Stimulated activated CD8-positive, alpha-beta memory T cell treated with anti-CD3 and anti-CD28 coated beads, Interleukin-4, amount 100 ng/mL, for 48 hours (primary cell): ENCODE data around the gene ROBO4.

Experiments
- DNase-seq: peaks from one replicate; pipeline ENCODE4 v3.0.0-alpha.2; 2020

Gene ROBO4

GRCh38 chr11:124839128-124839971, 58.3 kb downstream of the ROBO4 start:
- no peak for DNase-seq

- no peak for DNase-seq
These were observed 58.9 kb downstream of the ROBO4 start for GRCh38 chr11:124838805-124839127.

DNA sequence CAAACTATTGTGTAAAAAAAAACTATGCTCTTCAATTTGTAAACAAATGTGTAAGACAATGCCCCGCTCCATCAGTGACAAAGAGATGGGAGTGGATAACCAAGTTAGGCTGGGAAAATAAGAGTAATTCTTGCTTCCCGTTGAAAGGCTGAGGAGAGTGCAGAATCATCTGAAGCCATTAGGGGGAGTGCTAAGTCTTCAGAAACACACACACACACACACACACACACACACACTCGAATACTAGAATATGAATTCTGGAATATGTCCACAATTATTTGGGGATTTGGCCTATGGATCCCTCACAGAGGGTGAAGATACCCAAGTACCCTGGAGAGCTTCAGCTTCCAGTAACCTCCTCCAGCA, 60.2 kb downstream of the ROBO4 start:
- DNase-seq: no peak

DNA sequence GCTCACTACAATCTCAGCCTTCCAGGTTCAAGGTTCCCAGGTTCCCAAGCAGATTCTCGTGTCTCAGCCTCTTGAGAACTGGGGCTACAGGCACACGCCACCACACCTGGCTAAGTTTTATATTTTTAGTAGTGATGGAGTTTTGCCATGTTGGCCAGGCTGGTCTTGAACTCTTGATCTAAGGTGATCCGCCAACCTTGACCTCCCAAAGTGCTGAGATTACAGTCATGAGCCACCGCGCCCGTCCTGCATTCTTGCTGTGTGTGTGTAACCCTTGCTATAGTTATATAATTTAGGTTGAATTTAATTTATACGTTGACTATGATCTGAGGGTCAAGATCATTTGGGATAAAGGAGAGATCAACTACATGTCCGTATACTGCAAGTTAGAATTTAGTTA, 61.7 kb downstream of the ROBO4 start:
- no peak for DNase-seq

GRCh38 chr11:124834526-124835180, 63.0 kb downstream of the ROBO4 start:
- DNase-seq: no peak
